Thyroid gland (tissue), 4 donors: ENCODE measurements around the gene CGB8. TPM values are rescaled to one million over a fixed set of nuclear protein-coding genes. Genes with fewer than 3 reads are reported as not detected.

Experiments used
- DNase-seq, 2 donors: peaks; one replicate each; pipeline ENCODE4 v3.0.0-alpha.2; 2019
- H3K27ac ChIP-seq, 3 donors: fragments of 200-600 bp; sonication (generic); 1 replicate in 2 of 3; 2 replicates in 1 of 3; pipeline ENCODE4 v1.5.1; 2016 to 2019; ENCODE audit warnings: mild to moderate bottlenecking in 1 of 3, moderate library complexity in 1 of 3
- H3K27me3 ChIP-seq: fragments of 200-600 bp; sonication (generic); one replicate; pipeline ENCODE4 v1.5.1; 2019
- H3K36me3 ChIP-seq, 2 donors: fragments of 200-600 bp; sonication (generic); one replicate each; pipeline ENCODE4 v1.5.1; 2016 to 2019
- H3K4me1 ChIP-seq, 2 donors: fragments of 200-600 bp; sonication (generic); one replicate each; pipeline ENCODE4 v1.5.1; 2017 to 2019
- H3K4me3 ChIP-seq, 3 donors: fragments of 200-600 bp; sonication (generic); replicated peaks in 1 of 3; 1 replicate in 2 of 3; 2 replicates in 1 of 3; pipeline ENCODE4 v1.5.1; 2016; ENCODE audit warnings: mild to moderate bottlenecking in 1 of 3
- H3K9me3 ChIP-seq: fragments of 200-600 bp; sonication (generic); one replicate; pipeline ENCODE4 v1.5.1; 2017
- CTCF ChIP-seq, 6 experiments: fragments of 200-600 bp in 3 of 6; fragments of 450-650 bp in 3 of 6; sonication (generic) in 3 of 6; IDR thresholded peaks; one replicate each; pipeline ENCODE4 v1.5.1; 2016 to 2019; ENCODE audit warnings: antibody characterized with exemption in 6 of 6, mild to moderate bottlenecking in 2 of 6, inconsistent platforms in 1 of 6, moderate library complexity in 1 of 6
- POLR2A ChIP-seq, 2 donors: fragments of 450-650 bp; IDR thresholded peaks; one replicate each; pipeline ENCODE4 v1.6.1; 2017; ENCODE audit warnings: antibody characterized with exemption in 2 of 2, mild to moderate bottlenecking in 2 of 2, moderate library complexity in 1 of 2
- WGBS, 2 donors: methylation state at CpG; one replicate each; pipeline ENCODE4 v1.1.5; 2017; 5-methylcytosine and 5-hydroxymethylcytosine counted together
- intact Hi-C: fragments of 100-400 bp; cut with DNase I; formaldehyde crosslinking; loops from one replicate; pipeline ENCODE4 v1.15.1; 2023
- total RNA-seq, 4 donors: library from RNA; depleted of rRNA; stranded (reverse); fragments of >200 nt; gene quantifications; one replicate each; pipeline ENCODE4 v1.2.3, GENCODE V29; 2016

CGB8 gene
- total RNA-seq, 4 donors from 2014 or later: not detected

GRCh38 chr19:49014123-49014869 is 34.6 kb downstream of the CGB8 start:
- peaks cover 25 to 34% of the 10 kb centered on the region in 2 donors for H3K36me3 ChIP-seq
- H3K9me3 ChIP-seq: no peaks in the 10 kb centered on the region
- H3K4me1 ChIP-seq: peaks cover 16 to 19% of the 10 kb centered on the region in 2 donors
- H3K27ac ChIP-seq: no peak overlapping the region
- no peak for DNase-seq
- no peaks in the 10 kb centered on the region for H3K27me3 ChIP-seq
- TF ChIP-seq CTCF (IDR thresholded peaks at IDR 0.05): no peak
- no peak for TF ChIP-seq POLR2A (IDR thresholded peaks at IDR 0.05)
- H3K4me3 ChIP-seq: no peak overlapping the region
- intact Hi-C loops: no loop called here
- 94% methylated on average over 31 to 32 of the region's 32 CpGs for WGBS, 2 donors

GRCh38 chr19:49011194-49011593 is 37.7 kb downstream of the CGB8 start:
- H3K27ac ChIP-seq: no peak overlapping the region
- TF ChIP-seq CTCF (IDR thresholded peaks at IDR 0.05) (no peak), POLR2A (IDR thresholded peaks at IDR 0.05) (no peak)
- no peaks in the 10 kb centered on the region for H3K9me3 ChIP-seq
- no peaks in the 10 kb centered on the region for H3K4me1 ChIP-seq
- DNase-seq: no peak
- intact Hi-C loops: no loop called here
- WGBS, 2 donors: 90 to 95% methylated on average over 10 to 17 of the region's 17 CpGs
- H3K36me3 ChIP-seq: peaks cover 39 to 47% of the 10 kb centered on the region in 2 donors
- no peak overlapping the region for H3K4me3 ChIP-seq
- H3K27me3 ChIP-seq: no peaks in the 10 kb centered on the region

- no peak overlapping the region for H3K27ac ChIP-seq
- DNase-seq: no peak
- no peaks in the 10 kb centered on the region for H3K27me3 ChIP-seq
- no peaks in the 10 kb centered on the region for H3K4me1 ChIP-seq
- intact Hi-C loops: no loop called here
- no peak overlapping the region for H3K4me3 ChIP-seq
- H3K9me3 ChIP-seq: no peaks in the 10 kb centered on the region
- 91 to 95% methylated on average over 16 to 18 of the region's 18 CpGs for WGBS, 2 donors
- TF ChIP-seq CTCF (IDR thresholded peaks at IDR 0.05): no peak
- TF ChIP-seq POLR2A (IDR thresholded peaks at IDR 0.05): no peak
- peaks cover 45 to 55% of the 10 kb centered on the region in 2 donors for H3K36me3 ChIP-seq
Measured at GRCh38 chr19:49010453-49010852, 38.5 kb downstream of the CGB8 start.

GRCh38 chr19:49009828-49010227 is 39.1 kb downstream of the CGB8 start:
- Histone ChIP-seq H3K36me3 (peaks cover 51 to 60% of the 10 kb centered on the region in 2 donors), H3K27me3 (no peaks in the 10 kb centered on the region), H3K4me3 (no peak overlapping the region), H3K9me3 (no peaks in the 10 kb centered on the region), H3K27ac (no peak overlapping the region), H3K4me1 (no peaks in the 10 kb centered on the region)
- DNase-seq: no peak
- intact Hi-C loops: no loop called here
- 96 to 97% methylated on average over 16 to 18 of the region's 18 CpGs for WGBS, 2 donors
- TF ChIP-seq CTCF (IDR thresholded peaks at IDR 0.05) (no peak), POLR2A (IDR thresholded peaks at IDR 0.05) (no peak)

- 94 to 95% methylated on average over 7 to 22 of the region's 22 CpGs for WGBS, 2 donors
- Histone ChIP-seq H3K9me3 (no peaks in the 10 kb centered on the region), H3K27me3 (no peaks in the 10 kb centered on the region), H3K27ac (no peak overlapping the region), H3K36me3 (peaks cover 57 to 61% of the 10 kb centered on the region in 2 donors), H3K4me1 (no peaks in the 10 kb centered on the region), H3K4me3 (no peak overlapping the region)
- intact Hi-C loops: no loop called here
- TF ChIP-seq CTCF (IDR thresholded peaks at IDR 0.05) (no peak), POLR2A (IDR thresholded peaks at IDR 0.05) (no peak)
- DNase-seq: no peak
Measured at GRCh38 chr19:49006905-49007304, 42.0 kb downstream of the CGB8 start.
